ENCODE results near the gene CAPN11.

GRCh38 chr6:44192428-44193041 is 33.9 kb downstream of the CAPN11 start:
- TF ChIP-seq, protein P1, sequence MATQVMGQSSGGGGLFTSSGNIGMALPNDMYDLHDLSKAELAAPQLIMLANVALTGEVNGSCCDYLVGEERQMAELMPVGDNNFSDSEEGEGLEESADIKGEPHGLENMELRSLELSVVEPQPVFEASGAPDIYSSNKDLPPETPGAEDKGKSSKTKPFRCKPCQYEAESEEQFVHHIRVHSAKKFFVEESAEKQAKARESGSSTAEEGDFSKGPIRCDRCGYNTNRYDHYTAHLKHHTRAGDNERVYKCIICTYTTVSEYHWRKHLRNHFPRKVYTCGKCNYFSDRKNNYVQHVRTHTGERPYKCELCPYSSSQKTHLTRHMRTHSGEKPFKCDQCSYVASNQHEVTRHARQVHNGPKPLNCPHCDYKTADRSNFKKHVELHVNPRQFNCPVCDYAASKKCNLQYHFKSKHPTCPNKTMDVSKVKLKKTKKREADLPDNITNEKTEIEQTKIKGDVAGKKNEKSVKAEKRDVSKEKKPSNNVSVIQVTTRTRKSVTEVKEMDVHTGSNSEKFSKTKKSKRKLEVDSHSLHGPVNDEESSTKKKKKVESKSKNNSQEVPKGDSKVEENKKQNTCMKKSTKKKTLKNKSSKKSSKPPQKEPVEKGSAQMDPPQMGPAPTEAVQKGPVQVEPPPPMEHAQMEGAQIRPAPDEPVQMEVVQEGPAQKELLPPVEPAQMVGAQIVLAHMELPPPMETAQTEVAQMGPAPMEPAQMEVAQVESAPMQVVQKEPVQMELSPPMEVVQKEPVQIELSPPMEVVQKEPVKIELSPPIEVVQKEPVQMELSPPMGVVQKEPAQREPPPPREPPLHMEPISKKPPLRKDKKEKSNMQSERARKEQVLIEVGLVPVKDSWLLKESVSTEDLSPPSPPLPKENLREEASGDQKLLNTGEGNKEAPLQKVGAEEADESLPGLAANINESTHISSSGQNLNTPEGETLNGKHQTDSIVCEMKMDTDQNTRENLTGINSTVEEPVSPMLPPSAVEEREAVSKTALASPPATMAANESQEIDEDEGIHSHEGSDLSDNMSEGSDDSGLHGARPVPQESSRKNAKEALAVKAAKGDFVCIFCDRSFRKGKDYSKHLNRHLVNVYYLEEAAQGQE (IDR thresholded peaks at IDR 0.05; ENCODE audit: borderline replicate concordance) = no peak
- TF ChIP-seq, protein P2, sequence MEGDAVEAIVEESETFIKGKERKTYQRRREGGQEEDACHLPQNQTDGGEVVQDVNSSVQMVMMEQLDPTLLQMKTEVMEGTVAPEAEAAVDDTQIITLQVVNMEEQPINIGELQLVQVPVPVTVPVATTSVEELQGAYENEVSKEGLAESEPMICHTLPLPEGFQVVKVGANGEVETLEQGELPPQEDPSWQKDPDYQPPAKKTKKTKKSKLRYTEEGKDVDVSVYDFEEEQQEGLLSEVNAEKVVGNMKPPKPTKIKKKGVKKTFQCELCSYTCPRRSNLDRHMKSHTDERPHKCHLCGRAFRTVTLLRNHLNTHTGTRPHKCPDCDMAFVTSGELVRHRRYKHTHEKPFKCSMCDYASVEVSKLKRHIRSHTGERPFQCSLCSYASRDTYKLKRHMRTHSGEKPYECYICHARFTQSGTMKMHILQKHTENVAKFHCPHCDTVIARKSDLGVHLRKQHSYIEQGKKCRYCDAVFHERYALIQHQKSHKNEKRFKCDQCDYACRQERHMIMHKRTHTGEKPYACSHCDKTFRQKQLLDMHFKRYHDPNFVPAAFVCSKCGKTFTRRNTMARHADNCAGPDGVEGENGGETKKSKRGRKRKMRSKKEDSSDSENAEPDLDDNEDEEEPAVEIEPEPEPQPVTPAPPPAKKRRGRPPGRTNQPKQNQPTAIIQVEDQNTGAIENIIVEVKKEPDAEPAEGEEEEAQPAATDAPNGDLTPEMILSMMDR (IDR thresholded peaks at IDR 0.05; ENCODE audit: poor library complexity, severe bottlenecking) = no peak
- TF ChIP-seq POLR2AphosphoS5 (IDR thresholded peaks at IDR 0.05) (no peak), RAD21 (conservative IDR thresholded peaks at IDR 0.05) (no peak), TAF1 (IDR thresholded peaks at IDR 0.05; ENCODE audit: low read depth) (no peak)

Data from neural cell (in vitro differentiated cells).